BJ (cell line): ENCODE measurements around the gene ARAP1. TPM values are rescaled to one million over a fixed set of nuclear protein-coding genes. Genes with fewer than 3 reads are reported as not detected.

Source experiments
- CTCF ChIA-PET: fragments of 350-600 bp; formaldehyde crosslinking; extraction: SDS; loops from one replicate; lab custom pipeline; 2021; ENCODE audit warnings: antibody characterized with exemption, inconsistent platforms; lab: Yijun Ruan, JAX
- POLR2A ChIA-PET: fragments of 300-600 bp; sonication (Branson Sonifier 250); formaldehyde crosslinking; extraction: SDS; loops from one replicate; lab custom pipeline; 2021; ENCODE audit warnings: antibody characterized with exemption; lab: Charles Lee
- DNase-seq: peaks from one replicate; pipeline ENCODE4 v3.0.0-alpha.2; 2011; ENCODE audit warnings: low read depth
- H3K27me3 ChIP-seq: 2 replicates; pipeline ENCODE4 v1.6.0; 2011; ENCODE audit warnings: low read length; ENCODE audit not compliant: control insufficient read depth, insufficient read depth
- H3K36me3 ChIP-seq: 2 replicates; pipeline ENCODE4 v1.5.1; 2011; ENCODE audit warnings: low read length; ENCODE audit not compliant: control insufficient read depth, insufficient read depth
- H3K4me3 ChIP-seq: 2 replicates; pipeline ENCODE4 v1.5.1; 2011; ENCODE audit warnings: low read depth, mild to moderate bottlenecking, control low read depth, low read length
- polyA plus RNA-seq: library from polyadenylated mRNA; depleted of rRNA; stranded (reverse); fragments of >200 nt; gene quantifications from 2 replicates; pipeline ENCODE4 v1.2.3, GENCODE V29; 2011
- TF ChIP-seq, protein P1 (sequence below): IDR thresholded peaks from 2 replicates; pipeline ENCODE4 v1.5.1; 2011; ENCODE audit warnings: low read depth, mild to moderate bottlenecking, control low read depth, inconsistent platforms, low read length, moderate library complexity; ENCODE audit not compliant: insufficient read depth

Gene ARAP1
- polyA plus RNA-seq, 1 experiment: 74.5 TPM

DNA sequence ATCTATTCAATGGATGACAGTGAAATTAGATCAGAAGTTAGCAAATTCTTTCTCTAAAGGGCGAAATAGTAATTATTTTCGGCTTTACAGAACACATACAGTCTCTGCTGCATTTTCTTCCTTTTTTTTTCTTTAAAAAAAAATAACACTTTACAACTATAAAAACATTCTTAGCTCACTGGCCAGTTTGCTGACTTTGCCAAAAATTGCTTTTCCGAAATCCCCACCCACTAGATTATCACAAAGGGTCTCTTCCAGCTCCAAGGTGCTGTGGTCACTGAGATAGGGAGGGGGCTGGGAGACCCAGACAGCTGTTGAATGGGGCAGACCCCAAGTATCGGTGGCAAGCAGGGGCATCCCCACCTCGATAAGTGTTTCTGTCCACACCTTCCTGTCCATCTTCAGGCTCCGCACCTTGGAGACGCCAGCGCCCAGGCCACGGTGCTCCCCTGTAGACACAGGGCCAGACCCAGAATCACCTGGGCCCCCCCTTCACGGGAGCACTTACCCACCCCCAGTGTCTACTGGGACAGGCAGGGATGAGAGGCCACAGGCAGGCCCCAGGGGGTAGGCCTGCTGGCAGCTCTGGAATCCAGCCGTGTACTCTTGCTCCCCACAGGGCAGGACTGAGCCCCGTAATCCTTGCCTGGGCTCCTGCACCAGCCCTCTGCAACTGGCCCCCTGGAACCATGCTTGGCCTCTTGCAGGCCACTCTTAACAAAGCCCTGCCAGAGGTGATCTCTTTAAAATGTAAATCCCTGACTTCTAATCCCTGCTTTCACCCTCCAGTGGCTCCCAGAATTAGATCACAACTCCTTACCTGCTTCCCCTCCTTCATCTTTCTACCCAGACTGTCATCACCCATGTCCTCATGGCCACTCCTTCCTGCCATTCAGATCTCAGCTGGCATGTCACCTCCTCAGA, 46.5 kb downstream of the ARAP1 start:
- POLR2A ChIA-PET: no interaction called here

DNA sequence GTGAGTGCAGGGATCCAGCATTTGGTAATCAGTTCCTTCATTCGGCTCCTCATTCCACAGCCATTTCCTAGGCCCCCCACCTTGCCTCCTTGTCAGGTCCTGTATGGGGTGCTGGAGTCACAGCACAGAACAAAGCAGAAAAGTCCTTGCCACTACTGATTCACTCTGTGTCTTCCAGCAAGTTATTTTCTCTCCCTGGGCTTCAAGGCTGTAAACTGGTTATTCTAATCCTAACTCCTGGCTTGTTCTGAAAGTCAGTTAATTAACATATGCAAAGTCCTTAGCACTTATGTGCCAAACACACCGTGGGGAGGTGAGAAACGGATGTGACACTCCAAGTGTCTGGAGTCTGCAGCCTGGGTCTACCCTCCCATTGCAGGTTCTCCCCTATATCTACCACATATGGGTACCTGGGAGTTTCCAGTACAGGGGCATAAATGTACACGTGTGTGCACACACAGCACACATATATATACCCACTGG, 47.4 kb downstream of the ARAP1 start:
- TF ChIP-seq, protein P1, sequence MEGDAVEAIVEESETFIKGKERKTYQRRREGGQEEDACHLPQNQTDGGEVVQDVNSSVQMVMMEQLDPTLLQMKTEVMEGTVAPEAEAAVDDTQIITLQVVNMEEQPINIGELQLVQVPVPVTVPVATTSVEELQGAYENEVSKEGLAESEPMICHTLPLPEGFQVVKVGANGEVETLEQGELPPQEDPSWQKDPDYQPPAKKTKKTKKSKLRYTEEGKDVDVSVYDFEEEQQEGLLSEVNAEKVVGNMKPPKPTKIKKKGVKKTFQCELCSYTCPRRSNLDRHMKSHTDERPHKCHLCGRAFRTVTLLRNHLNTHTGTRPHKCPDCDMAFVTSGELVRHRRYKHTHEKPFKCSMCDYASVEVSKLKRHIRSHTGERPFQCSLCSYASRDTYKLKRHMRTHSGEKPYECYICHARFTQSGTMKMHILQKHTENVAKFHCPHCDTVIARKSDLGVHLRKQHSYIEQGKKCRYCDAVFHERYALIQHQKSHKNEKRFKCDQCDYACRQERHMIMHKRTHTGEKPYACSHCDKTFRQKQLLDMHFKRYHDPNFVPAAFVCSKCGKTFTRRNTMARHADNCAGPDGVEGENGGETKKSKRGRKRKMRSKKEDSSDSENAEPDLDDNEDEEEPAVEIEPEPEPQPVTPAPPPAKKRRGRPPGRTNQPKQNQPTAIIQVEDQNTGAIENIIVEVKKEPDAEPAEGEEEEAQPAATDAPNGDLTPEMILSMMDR: no peak
- H3K4me3 ChIP-seq: no peak overlapping the region
- ChIA-PET CTCF (interaction anchor here (0.6 to 5.1 kb wide), 3 partner anchors 22 to 88 kb away, joined by 3 to 43 read pairs (median 4); no protein-coding TSS in a partner anchor), POLR2A (no interaction called here)
- DNase-seq: no peak
- no peaks in the 10 kb centered on the region for H3K27me3 ChIP-seq
- H3K36me3 ChIP-seq: peaks cover 47% of the 10 kb centered on the region

More for the DNA sequence above, 46.5 kb downstream of the ARAP1 start:
- DNase-seq: no peak
- TF ChIP-seq, protein P1: no peak
- no peak overlapping the region for H3K4me3 ChIP-seq
- no peaks in the 10 kb centered on the region for H3K27me3 ChIP-seq
- CTCF ChIA-PET: interaction anchor here (1.8 to 5.1 kb wide), 2 partner anchors 19 to 23 kb away, joined by 4 to 43 read pairs; no protein-coding TSS in a partner anchor
- H3K36me3 ChIP-seq: peaks cover 50% of the 10 kb centered on the region

DNA sequence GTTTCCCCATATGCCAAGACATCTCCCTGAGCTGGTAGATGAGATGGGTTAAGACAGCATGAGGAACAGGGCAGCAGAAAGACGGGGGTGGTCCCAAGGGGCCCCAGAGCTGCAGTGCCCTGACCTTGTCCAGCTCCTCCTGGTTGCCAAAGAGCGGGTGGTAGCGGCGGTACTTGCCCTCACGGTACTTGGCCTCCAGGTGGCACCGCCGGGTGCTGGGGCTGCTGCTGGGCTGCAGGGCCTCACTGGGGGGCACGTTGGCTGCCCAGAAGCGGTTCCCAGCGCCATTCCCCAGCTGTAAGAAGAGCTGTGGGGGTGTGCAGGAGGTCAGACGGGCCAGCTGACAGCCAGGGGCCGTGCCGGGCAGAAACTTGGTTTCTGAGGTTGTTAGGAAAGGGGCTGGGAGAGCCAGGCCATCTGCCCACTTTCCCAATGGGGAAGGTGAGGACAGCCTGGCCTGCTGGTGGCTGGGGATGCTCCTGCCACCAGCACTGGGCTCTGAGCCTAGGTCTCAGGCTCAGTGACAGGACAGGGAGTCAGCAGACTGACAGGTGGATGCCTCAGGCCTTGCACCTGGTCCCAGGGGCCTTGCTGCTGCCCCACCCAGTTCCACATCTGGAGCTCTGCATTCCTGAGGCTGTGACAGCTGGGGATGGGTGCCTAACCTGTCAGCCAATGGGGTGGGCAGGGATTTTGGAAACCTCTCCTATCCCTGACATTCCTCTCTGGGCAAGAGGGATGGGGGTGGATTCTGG, 48.0 kb downstream of the ARAP1 start:
- Histone ChIP-seq H3K36me3 (peaks cover 43% of the 10 kb centered on the region), H3K27me3 (no peaks in the 10 kb centered on the region), H3K4me3 (no peak overlapping the region)
- no peak for DNase-seq
- TF ChIP-seq, protein P1: peak; percentile 38
- ChIA-PET POLR2A (no interaction called here), CTCF (interaction anchor here (0.6 to 5.1 kb wide), 11 partner anchors 12 to 473 kb away, joined by 3 to 43 read pairs (median 6); partner anchors contain the start of gene STARD10)

DNA sequence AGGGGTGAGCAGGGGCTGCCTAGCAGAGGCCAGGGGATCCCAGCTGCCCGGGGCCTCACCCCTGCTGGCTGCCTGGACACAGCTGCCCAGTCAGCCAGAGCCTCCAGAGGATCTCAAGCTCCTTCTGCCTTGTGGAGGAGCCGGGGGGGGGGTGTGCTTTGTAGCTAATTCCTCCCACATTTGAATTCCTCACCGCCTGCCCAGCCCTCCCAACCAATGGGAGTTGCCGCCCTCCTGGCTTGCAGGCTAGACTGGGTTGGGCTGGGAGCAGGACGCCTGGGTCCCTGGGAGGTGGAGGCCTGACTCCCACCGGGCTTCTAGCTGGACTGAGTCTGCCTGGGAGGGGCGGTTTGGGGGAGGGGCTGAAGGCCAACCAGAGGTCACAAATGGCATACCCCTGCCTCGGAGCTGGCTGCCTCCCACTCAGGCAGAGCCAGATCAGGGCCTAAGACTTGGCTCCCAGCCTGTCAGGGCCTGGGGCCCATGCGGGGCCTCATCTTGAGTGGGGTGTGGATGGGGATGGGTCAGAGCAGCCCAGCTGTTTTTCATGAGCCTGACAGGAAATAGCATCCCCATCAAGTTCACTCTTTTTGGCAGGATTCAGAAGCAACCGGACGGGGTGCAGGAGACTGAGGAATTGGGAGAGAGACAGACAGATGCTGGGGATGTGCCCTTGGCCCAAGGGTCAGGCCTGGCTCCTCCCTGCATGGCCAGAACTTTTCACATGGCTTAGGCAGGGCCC, 48.8 kb downstream of the ARAP1 start:
- POLR2A ChIA-PET: interaction anchor here (0.6 kb wide), 2 partner anchors 10 to 126 kb away, joined by 3 read pairs; no protein-coding TSS in a partner anchor
- peak; percentile 48 for DNase-seq
- Histone ChIP-seq H3K27me3 (no peaks in the 10 kb centered on the region), H3K36me3 (peaks cover 45% of the 10 kb centered on the region), H3K4me3 (no peak overlapping the region)
- TF ChIP-seq, protein P1: no peak
- CTCF ChIA-PET: interaction anchor here (0.6 to 5.1 kb wide), 14 partner anchors 11 to 480 kb away, joined by 3 to 43 read pairs (median 4); partner anchors contain the start of gene STARD10
